ENCODE results near the gene ZRANB2.

ZRANB2 gene

DNA sequence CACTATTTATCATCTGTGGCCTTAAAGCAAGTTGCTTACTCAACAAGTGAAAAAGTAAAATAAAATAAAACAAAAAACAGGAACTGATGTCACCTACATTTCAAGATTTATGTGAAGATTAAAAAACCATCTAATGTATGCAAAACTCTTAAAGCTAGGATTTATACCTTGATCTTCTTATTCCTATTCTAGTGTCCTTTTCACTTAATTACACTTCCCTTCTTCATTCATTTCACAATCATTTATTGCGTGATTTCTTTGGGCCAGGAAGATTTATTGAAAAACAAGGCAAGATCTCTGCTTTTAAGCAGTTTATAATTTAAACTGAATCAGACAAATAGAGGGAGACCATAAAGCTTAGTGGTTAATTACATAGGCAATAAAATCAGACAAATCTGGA is 51.9 kb downstream of the ZRANB2 start:
- no peak for DNase-seq (ENCODE audit: low read depth, low spot score)

GRCh38 chr1:71027991-71028390 is 52.8 kb downstream of the ZRANB2 start:
- DNase-seq (ENCODE audit: low read depth, low spot score), result no peak

- no peak for DNase-seq (ENCODE audit: low read depth, low spot score)
These were observed 54.7 kb downstream of the ZRANB2 start for GRCh38 chr1:71026093-71026492.

- DNase-seq (ENCODE audit: low read depth, low spot score), result no peak
These were observed 57.3 kb downstream of the ZRANB2 start for GRCh38 chr1:71023515-71023914.

DNA sequence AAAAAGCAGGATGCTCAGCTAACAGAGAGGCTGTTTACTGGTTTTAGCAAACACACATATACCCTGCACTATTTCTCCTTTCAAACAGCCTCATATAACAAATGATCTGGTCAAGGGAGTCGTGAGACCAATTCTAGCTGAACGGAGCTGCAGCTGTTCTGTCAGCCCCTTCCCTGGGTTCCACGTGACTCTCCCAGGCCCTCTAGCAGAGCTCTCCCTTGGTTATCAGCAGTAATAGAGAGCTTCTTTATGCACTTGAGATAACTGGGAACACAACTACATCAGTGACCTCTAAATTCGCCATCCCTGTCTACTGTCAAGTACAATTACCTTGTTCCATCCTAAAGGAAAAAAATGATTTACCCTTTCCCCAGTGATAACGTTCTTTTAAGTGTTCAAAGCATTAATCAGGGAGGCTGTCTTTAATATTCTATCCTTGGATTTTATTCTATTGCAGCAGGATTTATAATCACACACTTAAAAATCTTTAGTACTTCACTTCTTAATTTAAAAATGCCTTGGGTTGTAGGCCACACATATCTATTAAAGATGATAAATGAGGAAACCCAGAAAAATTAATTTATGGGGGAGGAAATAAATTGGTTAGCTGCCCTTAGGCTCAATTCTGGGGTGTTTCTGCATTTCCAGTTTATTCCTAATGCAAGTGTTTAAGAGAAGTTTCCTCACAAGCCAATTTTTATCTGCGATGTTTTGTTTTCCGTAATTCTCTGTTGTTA is 61.4 kb downstream of the ZRANB2 start:
- no peak for DNase-seq (ENCODE audit: low read depth, low spot score)

GRCh38 chr1:71018791-71019190 is 62.0 kb downstream of the ZRANB2 start:
- no peak for DNase-seq (ENCODE audit: low read depth, low spot score)

DNA sequence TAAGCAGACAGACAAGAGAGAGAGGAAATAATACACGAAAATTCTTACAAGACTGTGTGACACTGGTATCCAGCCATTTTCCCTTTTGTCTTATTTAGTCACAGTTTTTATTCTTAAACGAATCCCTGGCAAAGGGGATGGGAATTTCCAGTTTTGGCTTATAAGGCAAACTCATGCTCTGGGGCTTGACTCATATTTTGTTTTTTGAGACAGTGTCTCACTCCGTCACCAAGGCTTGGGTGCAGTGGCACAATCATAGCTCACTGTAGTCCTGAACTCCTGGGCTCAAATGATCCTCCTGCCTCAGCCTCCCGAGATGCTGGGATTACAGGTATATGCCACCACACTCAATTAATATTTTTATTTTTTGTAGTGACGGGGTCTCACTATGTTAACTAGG is 65.1 kb downstream of the ZRANB2 start:
- DNase-seq (ENCODE audit: low read depth, low spot score), result no peak

GRCh38 chr1:71014178-71014579 is 66.7 kb downstream of the ZRANB2 start:
- DNase-seq (ENCODE audit: low read depth, low spot score), result no peak
